Measurements from ENCODE around the gene ZDHHC7.
"Not testable (repeated sequence)": the region's sequence is repeated elsewhere in the genome, so short reads cannot be mapped to it uniquely, and the experiment has no call there.

Gene ZDHHC7

DNA sequence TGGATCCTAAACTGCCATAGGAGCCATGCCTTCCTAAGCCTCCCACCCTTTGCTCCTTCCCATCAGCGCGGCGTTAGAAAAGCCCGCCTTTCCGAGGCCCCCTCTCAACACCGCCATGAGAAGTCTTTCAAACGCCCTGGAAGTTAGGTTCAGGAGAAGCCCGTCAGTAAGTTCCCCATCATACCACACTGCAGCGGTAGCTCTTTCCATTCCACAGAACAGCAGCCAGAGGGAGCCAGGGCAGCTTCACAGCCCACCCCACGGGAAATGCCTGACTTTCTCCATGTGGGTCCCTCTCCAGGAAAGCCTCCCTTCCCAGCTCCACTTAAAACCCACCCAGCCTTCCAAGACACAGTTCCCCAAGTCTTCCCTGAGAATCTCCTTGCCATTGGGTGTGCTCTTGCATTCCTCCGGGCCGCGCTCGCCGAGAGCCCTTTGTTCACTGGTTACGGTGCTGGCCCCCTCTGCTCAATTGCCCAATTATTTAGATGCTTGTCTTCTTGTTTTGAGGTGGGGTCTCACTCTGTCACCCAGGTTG is 44.9 kb upstream of the ZDHHC7 start:
- H3K79me2 ChIP-seq (ENCODE audit: low read length) = no peaks in the 10 kb centered on the region
- no peak overlapping the region for H2AFZ ChIP-seq (ENCODE audit: low read depth, low read length)
- peak overlapping the region; percentile 61 for H3K4me3 ChIP-seq (ENCODE audit: low read length)
- H3K36me3 ChIP-seq (replicated peaks; ENCODE audit: low read depth, low read length) = no peaks in the 10 kb centered on the region
- H3K4me2 ChIP-seq (ENCODE audit: low read length) = peak overlapping the region; percentile 76; the same call in 1 of the 2 replicates
- peaks cover 9% of the 10 kb centered on the region for H3K4me1 ChIP-seq (ENCODE audit: low read length)
- no peaks in the 10 kb centered on the region for H4K20me1 ChIP-seq (ENCODE audit: insufficient read depth, low read length)
- H3K27me3 ChIP-seq (ENCODE audit: low read depth, low read length) = peaks cover 35% of the 10 kb centered on the region
- TF ChIP-seq EZH2phosphoT487 (IDR thresholded peaks at IDR 0.05; ENCODE audit: low read depth) = no peak
- TF ChIP-seq, protein P1, sequence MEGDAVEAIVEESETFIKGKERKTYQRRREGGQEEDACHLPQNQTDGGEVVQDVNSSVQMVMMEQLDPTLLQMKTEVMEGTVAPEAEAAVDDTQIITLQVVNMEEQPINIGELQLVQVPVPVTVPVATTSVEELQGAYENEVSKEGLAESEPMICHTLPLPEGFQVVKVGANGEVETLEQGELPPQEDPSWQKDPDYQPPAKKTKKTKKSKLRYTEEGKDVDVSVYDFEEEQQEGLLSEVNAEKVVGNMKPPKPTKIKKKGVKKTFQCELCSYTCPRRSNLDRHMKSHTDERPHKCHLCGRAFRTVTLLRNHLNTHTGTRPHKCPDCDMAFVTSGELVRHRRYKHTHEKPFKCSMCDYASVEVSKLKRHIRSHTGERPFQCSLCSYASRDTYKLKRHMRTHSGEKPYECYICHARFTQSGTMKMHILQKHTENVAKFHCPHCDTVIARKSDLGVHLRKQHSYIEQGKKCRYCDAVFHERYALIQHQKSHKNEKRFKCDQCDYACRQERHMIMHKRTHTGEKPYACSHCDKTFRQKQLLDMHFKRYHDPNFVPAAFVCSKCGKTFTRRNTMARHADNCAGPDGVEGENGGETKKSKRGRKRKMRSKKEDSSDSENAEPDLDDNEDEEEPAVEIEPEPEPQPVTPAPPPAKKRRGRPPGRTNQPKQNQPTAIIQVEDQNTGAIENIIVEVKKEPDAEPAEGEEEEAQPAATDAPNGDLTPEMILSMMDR (IDR thresholded peaks at IDR 0.05; ENCODE audit: low read depth, low read length) = peak; percentile 24
- H3K9ac ChIP-seq (ENCODE audit: low read length) = no peak overlapping the region
- no peak overlapping the region for H3K27ac ChIP-seq (ENCODE audit: low read length)
- H3K9me3 ChIP-seq (ENCODE audit: insufficient read depth, low read length) = no peaks in the 10 kb centered on the region

DNA sequence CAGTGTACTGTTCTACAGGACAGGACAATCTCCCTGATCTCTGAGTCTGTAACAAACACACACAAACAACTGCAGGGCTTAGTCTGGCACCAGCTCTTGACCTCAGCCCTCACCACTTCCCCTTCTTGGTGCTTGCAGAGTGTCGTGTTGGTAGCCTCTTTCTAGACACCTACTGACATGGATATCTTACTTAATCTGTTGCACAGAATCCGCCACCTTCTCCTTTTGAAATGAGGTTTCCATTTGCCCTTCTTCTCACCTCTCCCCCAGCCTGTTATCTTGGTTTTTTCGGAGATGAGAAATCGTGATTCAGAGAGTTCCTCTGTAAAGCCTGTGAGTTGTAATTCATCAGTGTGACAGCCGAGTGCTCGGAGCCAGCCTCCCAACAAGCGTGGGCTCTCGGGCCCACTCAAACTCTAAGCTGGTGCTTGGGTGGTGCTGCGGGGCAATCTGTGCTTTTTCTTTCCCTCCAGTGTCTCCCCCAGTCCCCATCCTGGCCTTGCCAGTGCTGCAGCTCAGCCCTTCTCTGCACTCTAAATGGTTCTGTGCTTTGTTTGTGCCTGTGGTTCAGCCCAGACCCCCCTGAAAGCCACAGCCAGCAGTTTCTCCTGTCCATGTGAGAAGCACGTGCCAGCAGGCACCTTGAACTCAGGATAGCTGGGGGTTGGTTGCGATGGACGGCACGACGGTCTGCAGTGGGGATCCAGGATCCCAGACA is 44.3 kb upstream of the ZDHHC7 start:
- no peaks in the 10 kb centered on the region for H4K20me1 ChIP-seq (ENCODE audit: insufficient read depth, low read length)
- H3K27ac ChIP-seq (ENCODE audit: low read length) = no peak overlapping the region
- no peak overlapping the region; the same call in 1 of the 2 replicates for H3K9ac ChIP-seq (ENCODE audit: low read length)
- peaks cover 36% of the 10 kb centered on the region for H3K27me3 ChIP-seq (ENCODE audit: low read depth, low read length)
- peak overlapping the region; percentile 76 for H3K4me2 ChIP-seq (ENCODE audit: low read length)
- H2AFZ ChIP-seq (ENCODE audit: low read depth, low read length) = peak overlapping the region; percentile 75
- H3K4me1 ChIP-seq (ENCODE audit: low read length) = peaks cover 9% of the 10 kb centered on the region
- peak overlapping the region; percentile 61 for H3K4me3 ChIP-seq (ENCODE audit: low read length)
- no peaks in the 10 kb centered on the region for H3K36me3 ChIP-seq (replicated peaks; ENCODE audit: low read depth, low read length)
- no peaks in the 10 kb centered on the region for H3K79me2 ChIP-seq (ENCODE audit: low read length)
- TF ChIP-seq, protein P1 (IDR thresholded peaks at IDR 0.05; ENCODE audit: low read depth, low read length) = no peak
- TF ChIP-seq EZH2phosphoT487 (IDR thresholded peaks at IDR 0.05; ENCODE audit: low read depth) = no peak
- H3K9me3 ChIP-seq (ENCODE audit: insufficient read depth, low read length) = no peaks in the 10 kb centered on the region

DNA sequence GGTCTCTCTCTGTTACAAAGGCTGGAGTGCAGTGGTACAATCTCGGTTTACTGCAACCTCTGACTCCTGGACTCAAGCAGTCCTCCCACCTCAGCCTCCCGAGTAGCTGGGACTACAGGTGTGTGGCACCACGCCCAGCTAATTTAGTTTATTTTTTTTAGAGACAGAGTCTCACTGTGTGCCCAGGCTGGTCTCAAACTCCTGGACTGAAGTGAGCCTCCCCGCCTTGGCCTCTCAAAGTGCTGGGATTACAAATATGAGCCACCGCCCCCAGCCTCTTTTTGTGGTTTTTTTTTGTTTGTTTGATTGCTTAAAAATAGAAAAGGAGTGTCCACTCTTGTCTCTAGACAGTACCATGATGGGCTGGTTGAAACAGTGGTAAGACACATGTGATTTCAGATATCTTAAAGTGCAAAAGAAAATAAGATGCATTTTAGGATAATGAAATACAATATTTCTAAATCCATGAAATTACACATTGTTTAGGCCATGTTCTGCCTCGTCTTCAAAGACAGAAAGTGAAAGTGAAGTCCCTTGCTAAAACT is 43.7 kb upstream of the ZDHHC7 start:
- H2AFZ ChIP-seq (ENCODE audit: low read depth, low read length) = no peak overlapping the region; the same call in 1 of the 2 replicates
- H3K36me3 ChIP-seq (replicated peaks; ENCODE audit: low read depth, low read length) = no peaks in the 10 kb centered on the region
- peak overlapping the region; percentile 76 for H3K4me2 ChIP-seq (ENCODE audit: low read length)
- H3K9me3 ChIP-seq (ENCODE audit: insufficient read depth, low read length) = no peaks in the 10 kb centered on the region
- peaks cover 38% of the 10 kb centered on the region for H3K27me3 ChIP-seq (ENCODE audit: low read depth, low read length)
- H4K20me1 ChIP-seq (ENCODE audit: insufficient read depth, low read length) = no peaks in the 10 kb centered on the region
- TF ChIP-seq EZH2phosphoT487 (IDR thresholded peaks at IDR 0.05; ENCODE audit: low read depth) = no peak
- TF ChIP-seq, protein P1 (IDR thresholded peaks at IDR 0.05; ENCODE audit: low read depth, low read length) = no peak
- H3K79me2 ChIP-seq (ENCODE audit: low read length) = no peaks in the 10 kb centered on the region
- H3K4me3 ChIP-seq (ENCODE audit: low read length) = peak overlapping the region; percentile 61
- H3K9ac ChIP-seq (ENCODE audit: low read length) = no peak overlapping the region
- peaks cover 9% of the 10 kb centered on the region for H3K4me1 ChIP-seq (ENCODE audit: low read length)
- no peak overlapping the region for H3K27ac ChIP-seq (ENCODE audit: low read length)

DNA sequence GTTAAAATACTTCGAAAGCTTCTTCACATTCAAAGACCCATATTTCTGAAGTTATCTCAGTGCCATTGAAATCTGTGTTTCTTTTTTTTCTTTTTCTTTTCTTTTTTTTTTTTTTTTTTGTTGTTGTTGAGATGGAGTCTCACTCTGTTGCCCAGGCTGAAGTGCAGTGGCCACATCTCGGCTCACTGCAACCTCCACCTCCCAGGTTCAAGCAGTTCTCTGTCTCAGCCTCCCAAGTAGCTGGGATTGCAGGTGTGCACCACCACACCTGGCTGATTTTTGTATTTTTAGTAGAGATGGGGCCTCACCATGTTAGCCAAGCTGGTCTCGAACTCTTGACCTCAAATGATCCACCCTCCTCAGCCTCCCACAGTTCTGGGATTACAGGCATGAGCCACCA is 43.0 kb upstream of the ZDHHC7 start:
- H3K4me3 ChIP-seq (ENCODE audit: low read length); H3K9ac ChIP-seq (ENCODE audit: low read length); H3K4me1 ChIP-seq (ENCODE audit: low read length); H2AFZ ChIP-seq (ENCODE audit: low read depth, low read length); H3K9me3 ChIP-seq (ENCODE audit: insufficient read depth, low read length); H3K4me2 ChIP-seq (ENCODE audit: low read length); H4K20me1 ChIP-seq (ENCODE audit: insufficient read depth, low read length); H3K36me3 ChIP-seq (replicated peaks; ENCODE audit: low read depth, low read length); H3K27ac ChIP-seq (ENCODE audit: low read length); H3K79me2 ChIP-seq (ENCODE audit: low read length): not testable (repeated sequence)
- peaks cover 38% of the 10 kb centered on the region for H3K27me3 ChIP-seq (ENCODE audit: low read depth, low read length)
